SK-N-SH (cell line): ENCODE measurements around the gene FAM83E. TPM values are rescaled to one million over a fixed set of nuclear protein-coding genes. Genes with fewer than 3 reads are reported as not detected.

Experiments
- CTCF ChIA-PET: fragments of 300-600, 350-600 bp; formaldehyde crosslinking; extraction: SDS; loops from one replicate; lab custom pipeline; 2021; lab: Yijun Ruan, JAX
- POLR2A ChIA-PET: fragments of 350-600 bp; sonication (Branson Sonifier 250); formaldehyde crosslinking; extraction: SDS; loops from one replicate; lab custom pipeline; 2020; ENCODE audit warnings: antibody characterized with exemption, inconsistent platforms; lab: Yijun Ruan, JAX
- DNase-seq: peaks from one replicate; pipeline ENCODE4 v3.0.0; 2012
- H2AFZ ChIP-seq: fragments of 200-600 bp; sonication (generic); 2 replicates; pipeline ENCODE4 v1.8.1; 2016; ENCODE audit warnings: antibody characterized with exemption, mild to moderate bottlenecking, low read depth
- H3F3A ChIP-seq: fragments of 200-600 bp; sonication (generic); replicated peaks from 2 replicates; pipeline ENCODE3; 2016; ENCODE audit warnings: antibody characterized with exemption, mild to moderate bottlenecking; ENCODE audit not compliant: insufficient read depth
- H3K27ac ChIP-seq, 2 experiments: fragments of 200-500 bp in 1 of 2; fragments of 200-600 bp in 1 of 2; sonication (Bioruptor generic) in 1 of 2; sonication (generic), shearing (Covaris generic) in 1 of 2; 2 replicates each; pipeline versions ENCODE4 v1.5.1 to v1.6.1; 2014 to 2016; ENCODE audit warnings: low read depth in 2 of 2, inconsistent platforms in 1 of 2, low read length in 1 of 2, mild to moderate bottlenecking in 1 of 2, mixed read lengths in 1 of 2
- H3K27me3 ChIP-seq: fragments of 200-600 bp; sonication (generic), shearing (Covaris generic); 2 replicates; pipeline ENCODE4 v1.6.1; 2016; ENCODE audit warnings: mixed run types; ENCODE audit not compliant: insufficient read depth
- H3K36me3 ChIP-seq, 2 experiments: fragments of 200-500 bp in 1 of 2; fragments of 200-600 bp in 1 of 2; sonication (Bioruptor generic) in 1 of 2; sonication (generic) in 1 of 2; replicated peaks in 1 of 2; 2 replicates each; pipeline versions ENCODE3 to v1.5.1; 2014 to 2016; ENCODE audit warnings: low read length in 1 of 2, mild to moderate bottlenecking in 1 of 2; ENCODE audit not compliant: insufficient read depth in 2 of 2, control insufficient read depth in 1 of 2
- H3K4me1 ChIP-seq, 2 experiments: fragments of 200-500 bp in 1 of 2; fragments of 200-600 bp in 1 of 2; sonication (Bioruptor generic) in 1 of 2; sonication (generic), shearing (Covaris generic) in 1 of 2; 2 replicates each; pipeline versions ENCODE4 v1.5.1 to v1.6.1; 2014 to 2016; ENCODE audit warnings: low read depth in 1 of 2, low read length in 1 of 2, mixed run types in 1 of 2; ENCODE audit not compliant: insufficient read depth in 2 of 2, control insufficient read depth in 1 of 2
- H3K4me2 ChIP-seq: fragments of 200-600 bp; sonication (generic), shearing (Covaris generic); 2 replicates; pipeline ENCODE4 v1.6.1; 2017; ENCODE audit warnings: mixed run types
- H3K4me3 ChIP-seq, 2 experiments: fragments of 200-500 bp in 1 of 2; fragments of 200-600 bp in 1 of 2; sonication (Bioruptor generic) in 1 of 2; sonication (generic), shearing (Covaris generic) in 1 of 2; 2 replicates each; pipeline versions ENCODE4 v1.5.1 to v1.8.1; 2014 to 2016; ENCODE audit warnings: low read depth in 2 of 2, inconsistent platforms in 1 of 2, low read length in 1 of 2, mild to moderate bottlenecking in 1 of 2, mixed read lengths in 1 of 2, moderate library complexity in 1 of 2
- H3K79me2 ChIP-seq: fragments of 200-600 bp; sonication (generic); 2 replicates; pipeline ENCODE4 v1.8.1; 2017; ENCODE audit warnings: mild to moderate bottlenecking; ENCODE audit not compliant: insufficient read depth
- H3K9ac ChIP-seq: fragments of 200-600 bp; sonication (generic); 2 replicates; pipeline ENCODE4 v1.6.1; 2017; ENCODE audit warnings: mixed run types
- H3K9me2 ChIP-seq: fragments of 200-600 bp; sonication (generic); 2 replicates; pipeline ENCODE4 v1.6.1; 2017; ENCODE audit warnings: mixed run types
- H3K9me3 ChIP-seq: fragments of 200-600 bp; sonication (generic); 2 replicates; pipeline ENCODE4 v1.6.1; 2017; ENCODE audit warnings: mixed run types, mild to moderate bottlenecking, moderate library complexity
- H4K20me1 ChIP-seq: fragments of 200-600 bp; sonication (generic); 2 replicates; pipeline ENCODE4 v1.6.1; 2017; ENCODE audit warnings: mild to moderate bottlenecking, mixed run types; ENCODE audit not compliant: insufficient read depth
- CHD2 ChIP-seq: fragments of 150-350 bp; IDR thresholded peaks from 2 replicates; pipeline ENCODE4 v1.6.1; 2018; ENCODE audit warnings: low read length; ENCODE audit not compliant: partially characterized antibody
- CTCF ChIP-seq: fragments of 200-600 bp; sonication (generic); IDR thresholded peaks from 2 replicates; pipeline ENCODE4 v1.6.1; 2017; ENCODE audit warnings: antibody characterized with exemption, mild to moderate bottlenecking, moderate library complexity
- ELF1 ChIP-seq: IDR thresholded peaks from 2 replicates; pipeline ENCODE4 v1.4.0; 2012
- EP300 ChIP-seq, 2 experiments: IDR thresholded peaks; 2 replicates each; pipeline versions ENCODE4 v1.4.0 to v1.6.1; 2012; ENCODE audit warnings: borderline replicate concordance in 1 of 2, low read depth in 1 of 2, low read length in 1 of 2
- EZH2phosphoT487 ChIP-seq: fragments of 200-600 bp; sonication (generic); IDR thresholded peaks from 2 replicates; pipeline ENCODE4 v1.6.1; 2017; ENCODE audit warnings: low read depth, mixed run types, mild to moderate bottlenecking, antibody characterized with exemption, moderate library complexity, borderline replicate concordance
- FOSL2 ChIP-seq: IDR thresholded peaks from 2 replicates; pipeline ENCODE4 v1.4.0; 2012; ENCODE audit warnings: low read depth, mild to moderate bottlenecking, moderate library complexity, borderline replicate concordance
- FOXJ3 ChIP-seq: sonication (generic); formaldehyde crosslinking; IDR thresholded peaks from 2 replicates; pipeline ENCODE4 v1.5.1; 2020; ENCODE audit warnings: mild to moderate bottlenecking, missing genetic modification reagents
- FOXM1 ChIP-seq: IDR thresholded peaks from 2 replicates; pipeline ENCODE4 v1.4.0; 2012; ENCODE audit warnings: low read depth, mild to moderate bottlenecking
- IRF3 ChIP-seq: fragments of 150-350 bp; IDR thresholded peaks from 2 replicates; pipeline ENCODE4 v1.6.1; 2016; ENCODE audit warnings: mild to moderate bottlenecking, low read depth, low read length
- JUND ChIP-seq: IDR thresholded peaks from 2 replicates; pipeline ENCODE4 v1.4.0; 2012
- MAX ChIP-seq: IDR thresholded peaks from 2 replicates; pipeline ENCODE4 v1.4.0; 2012; ENCODE audit warnings: low read depth
- MXI1 ChIP-seq: IDR thresholded peaks from 2 replicates; pipeline ENCODE4 v1.6.1; 2012; ENCODE audit warnings: mild to moderate bottlenecking, low read depth, low read length, improper control_type of control experiment
- NFIC ChIP-seq: IDR thresholded peaks from 2 replicates; pipeline ENCODE4 v1.4.0; 2012; ENCODE audit warnings: borderline replicate concordance
- RAD21 ChIP-seq: IDR thresholded peaks from 2 replicates; pipeline ENCODE4 v1.6.1; 2012; ENCODE audit warnings: mild to moderate bottlenecking, low read length
- RCOR1 ChIP-seq: fragments of 150-350 bp; IDR thresholded peaks from 2 replicates; pipeline ENCODE4 v1.6.1; 2017; ENCODE audit warnings: antibody characterized with exemption, low read length
- RFX5 ChIP-seq: IDR thresholded peaks from 2 replicates; pipeline ENCODE4 v1.6.1; 2012; ENCODE audit warnings: mild to moderate bottlenecking, improper control_type of control experiment, low read length
- TEAD4 ChIP-seq: IDR thresholded peaks from 2 replicates; pipeline ENCODE4 v1.4.0; 2012; ENCODE audit warnings: mild to moderate bottlenecking, borderline replicate concordance; ENCODE audit not compliant: insufficient read depth
- USF1 ChIP-seq: IDR thresholded peaks from 2 replicates; pipeline ENCODE4 v1.4.0; 2012; ENCODE audit warnings: low read depth, borderline replicate concordance
- YY1 ChIP-seq: IDR thresholded peaks from 2 replicates; pipeline ENCODE4 v1.4.0; 2012; ENCODE audit warnings: low read depth, mild to moderate bottlenecking
- WGBS: methylation state at CpG from one replicate; pipeline ENCODE4 v1.1.6; 2017; ENCODE audit warnings: low lambda C conversion rate; 5-methylcytosine and 5-hydroxymethylcytosine counted together
- polyA plus RNA-seq, 3 experiments: library from polyadenylated mRNA; depleted of rRNA; stranded (reverse); fragments of >200 nt; gene quantifications; 2 replicates each; pipeline ENCODE4 v1.2.3, GENCODE V29; 2012

Gene FAM83E
- polyA plus RNA-seq, 1 of the 3 experiments (the other 2 are of a cell fraction): 0.44 TPM

GRCh38 chr19:48641850-48642249 is 27.0 kb upstream of the FAM83E start:
- H3K4me2 ChIP-seq: no peak overlapping the region
- no peaks in the 10 kb centered on the region for H3K9me3 ChIP-seq
- peaks cover 10 to 13% of the 10 kb centered on the region in 2 experiments; a peak in 2 of 4 replicates for H3K4me1 ChIP-seq
- DNase-seq: no peak
- no peak overlapping the region for H3K4me3 ChIP-seq
- CTCF ChIA-PET: interaction anchor here (0.8 to 1.9 kb wide), 3 partner anchors 74 to 201 kb away, joined by 4 to 5 read pairs (median 4); no protein-coding TSS in a partner anchor
- H3F3A ChIP-seq: peaks cover 13% of the 10 kb centered on the region
- no peaks in the 10 kb centered on the region for H3K9me2 ChIP-seq
- H3K79me2 ChIP-seq: no peaks in the 10 kb centered on the region
- H3K9ac ChIP-seq: no peak overlapping the region
- H3K27ac ChIP-seq: no peak overlapping the region
- POLR2A ChIA-PET: no interaction called here
- 89% methylated on average over 2 of the region's 2 CpGs for WGBS
- no peak for TF ChIP-seq MAX
- no peak for TF ChIP-seq FOSL2
- TF ChIP-seq EP300 (IDR thresholded peaks at IDR 0.05; ENCODE audit: borderline replicate concordance in 1 of 2, low read depth in 1 of 2, low read length in 1 of 2): no peak
- no peak for TF ChIP-seq RCOR1
- no peak for TF ChIP-seq CTCF
- TF ChIP-seq YY1: no peak
- no peak for TF ChIP-seq RAD21
- TF ChIP-seq TEAD4: no peak
- no peak for TF ChIP-seq ELF1
- no peak for TF ChIP-seq EZH2phosphoT487
- TF ChIP-seq FOXJ3 (CRISPR knock-in tag): no peak
- no peak for TF ChIP-seq USF1
- no peak for TF ChIP-seq NFIC
- TF ChIP-seq IRF3: no peak
- no peak for TF ChIP-seq CHD2
- TF ChIP-seq FOXM1: no peak
- no peak for TF ChIP-seq JUND
- no peak for TF ChIP-seq MXI1
- TF ChIP-seq RFX5: no peak
- H2AFZ ChIP-seq: no peak overlapping the region
- no peaks in the 10 kb centered on the region for H4K20me1 ChIP-seq
- no peaks in the 10 kb centered on the region for H3K27me3 ChIP-seq
- no peaks in the 10 kb centered on the region for H3K36me3 ChIP-seq
